ENCODE measurements around the gene PKNOX2. TPM values are rescaled to one million over a fixed set of nuclear protein-coding genes. Genes with fewer than 3 reads are reported as not detected.

Gene PKNOX2
- total and polyA plus RNA-seq, 4 experiments from 2014 or later = not detected

- no peak overlapping the region for H3K4me3 Mint-ChIP-seq
- POLR2A ChIA-PET (ENCODE audit: partially characterized antibody) = no interaction called here
- intact Hi-C loops (cut with micrococcal nuclease) = no loop called here
- H3K4me1 Mint-ChIP-seq = peaks cover 0 to 3% (median 0%) of the 10 kb centered on the region in 4 donors
- Histone ChIP-seq H3K4me3 (ENCODE audit: low read length in 2 of 2) (no peak overlapping the region), H3K27ac (ENCODE audit: low read depth, low read length) (no peak overlapping the region), H3K4me1 (ENCODE audit: insufficient read depth, low read length) (no peaks in the 10 kb centered on the region), H3K36me3 (ENCODE audit: insufficient read depth, low read length) (no peaks in the 10 kb centered on the region), H3K27me3 (ENCODE audit: insufficient read depth, low read length) (peaks cover 3% of the 10 kb centered on the region), H3K9me3 (ENCODE audit: control insufficient read depth in 1 of 2, low read length in 2 of 2) (no peaks in the 10 kb centered on the region)
- no peaks in the 10 kb centered on the region for H3K36me3 Mint-ChIP-seq
- DNase-seq = no peak
- H3K9me3 Mint-ChIP-seq = peaks cover 0 to 2% (median 0%) of the 10 kb centered on the region in 8 donors
- H3K27ac Mint-ChIP-seq = no peak overlapping the region
- CTCF ChIA-PET (ENCODE audit: partially characterized antibody) = no interaction called here
- H3K27me3 Mint-ChIP-seq = peaks cover 13 to 16% of the 10 kb centered on the region in 2 donors
Measured at GRCh38 chr11:125446279-125446678, 281.7 kb downstream of the PKNOX2 start.

GRCh38 chr11:125447721-125448120 lies 283.2 kb downstream of the PKNOX2 start:
- H3K27ac ChIP-seq (ENCODE audit: low read depth, low read length) = no peak overlapping the region
- Mint-ChIP-seq H3K4me1 (peaks cover 0 to 7% (median 2%) of the 10 kb centered on the region in 4 donors), H3K9me3 (no peaks in the 10 kb centered on the region), H3K36me3 (no peaks in the 10 kb centered on the region), H3K27ac (no peak overlapping the region), H3K4me3 (no peak overlapping the region), H3K27me3 (peaks cover 6 to 10% of the 10 kb centered on the region in 2 donors)
- intact Hi-C loops (cut with micrococcal nuclease) = no loop called here
- ChIA-PET POLR2A (ENCODE audit: partially characterized antibody) (no interaction called here), CTCF (ENCODE audit: partially characterized antibody) (no interaction called here)
- no peaks in the 10 kb centered on the region for H3K9me3 ChIP-seq (ENCODE audit: control insufficient read depth in 1 of 2, low read length in 2 of 2)
- no peaks in the 10 kb centered on the region for H3K4me1 ChIP-seq (ENCODE audit: insufficient read depth, low read length)
- no peak overlapping the region for H3K4me3 ChIP-seq (ENCODE audit: low read length in 2 of 2)
- no peaks in the 10 kb centered on the region for H3K27me3 ChIP-seq (ENCODE audit: insufficient read depth, low read length)
- H3K36me3 ChIP-seq (ENCODE audit: insufficient read depth, low read length) = no peaks in the 10 kb centered on the region
- no peak for DNase-seq

GRCh38 chr11:125448136-125448535 lies 283.6 kb downstream of the PKNOX2 start:
- H3K9me3 Mint-ChIP-seq = no peaks in the 10 kb centered on the region
- H3K36me3 Mint-ChIP-seq = no peaks in the 10 kb centered on the region
- no peaks in the 10 kb centered on the region for H3K27me3 ChIP-seq (ENCODE audit: insufficient read depth, low read length)
- POLR2A ChIA-PET (ENCODE audit: partially characterized antibody) = no interaction called here
- no peaks in the 10 kb centered on the region for H3K9me3 ChIP-seq (ENCODE audit: control insufficient read depth in 1 of 2, low read length in 2 of 2)
- CTCF ChIA-PET (ENCODE audit: partially characterized antibody) = no interaction called here
- H3K4me1 Mint-ChIP-seq = peaks cover 0 to 7% (median 2%) of the 10 kb centered on the region in 4 donors
- H3K36me3 ChIP-seq (ENCODE audit: insufficient read depth, low read length) = no peaks in the 10 kb centered on the region
- DNase-seq = no peak
- H3K27ac Mint-ChIP-seq = peak overlapping the region in 1 of 7 donors; percentile 3
- H3K4me3 Mint-ChIP-seq = no peak overlapping the region
- no peak overlapping the region for H3K4me3 ChIP-seq (ENCODE audit: low read length in 2 of 2)
- intact Hi-C loops (cut with micrococcal nuclease) = no loop called here
- H3K27ac ChIP-seq (ENCODE audit: low read depth, low read length) = no peak overlapping the region
- H3K27me3 Mint-ChIP-seq = peaks cover 6 to 10% of the 10 kb centered on the region in 2 donors
- no peaks in the 10 kb centered on the region for H3K4me1 ChIP-seq (ENCODE audit: insufficient read depth, low read length)

DNA sequence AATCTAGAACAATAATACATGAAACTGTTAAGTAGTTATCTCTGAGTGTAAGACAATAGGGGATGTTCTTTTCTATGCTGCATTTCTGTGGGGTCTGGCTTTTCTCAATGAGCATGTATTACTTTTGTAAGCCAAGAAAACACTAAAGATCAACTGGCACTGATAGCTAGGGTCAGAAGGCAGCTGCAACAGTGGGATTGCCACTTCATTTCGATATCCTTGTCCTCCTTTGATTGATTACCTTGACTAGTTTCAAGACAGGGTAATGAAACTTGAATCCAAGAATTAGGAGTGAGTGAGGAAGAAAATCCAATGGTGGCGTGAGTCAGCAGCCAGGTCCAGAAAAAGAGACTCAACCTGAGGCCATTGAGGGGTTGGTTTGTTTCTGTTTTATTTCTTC lies 285.0 kb downstream of the PKNOX2 start:
- Mint-ChIP-seq H3K4me3 (no peak overlapping the region), H3K4me1 (peaks cover 0 to 7% (median 2%) of the 10 kb centered on the region in 4 donors), H3K27me3 (peaks cover 4% of the 10 kb centered on the region in 2 donors), H3K27ac (no peak overlapping the region), H3K9me3 (no peaks in the 10 kb centered on the region), H3K36me3 (no peaks in the 10 kb centered on the region)
- Histone ChIP-seq H3K27ac (ENCODE audit: low read depth, low read length) (no peak overlapping the region), H3K9me3 (ENCODE audit: control insufficient read depth in 1 of 2, low read length in 2 of 2) (no peaks in the 10 kb centered on the region), H3K27me3 (ENCODE audit: insufficient read depth, low read length) (no peaks in the 10 kb centered on the region), H3K36me3 (ENCODE audit: insufficient read depth, low read length) (no peaks in the 10 kb centered on the region), H3K4me1 (ENCODE audit: insufficient read depth, low read length) (no peaks in the 10 kb centered on the region), H3K4me3 (ENCODE audit: low read length in 2 of 2) (no peak overlapping the region)
- ChIA-PET CTCF (ENCODE audit: partially characterized antibody) (interaction anchor here (0.7 kb wide), 1 partner anchor 11 kb away, joined by 4 read pairs; no protein-coding TSS in a partner anchor), POLR2A (ENCODE audit: partially characterized antibody) (no interaction called here)
- intact Hi-C loops (cut with micrococcal nuclease) = no loop called here
- no peak for DNase-seq

- Histone ChIP-seq H3K36me3 (ENCODE audit: insufficient read depth, low read length) (no peaks in the 10 kb centered on the region), H3K27me3 (ENCODE audit: insufficient read depth, low read length) (no peaks in the 10 kb centered on the region), H3K27ac (ENCODE audit: low read depth, low read length) (no peak overlapping the region), H3K4me1 (ENCODE audit: insufficient read depth, low read length) (no peaks in the 10 kb centered on the region), H3K9me3 (ENCODE audit: control insufficient read depth in 1 of 2, low read length in 2 of 2) (no peaks in the 10 kb centered on the region), H3K4me3 (ENCODE audit: low read length in 2 of 2) (no peak overlapping the region)
- Mint-ChIP-seq H3K36me3 (no peaks in the 10 kb centered on the region), H3K9me3 (no peaks in the 10 kb centered on the region), H3K4me1 (peaks cover 0 to 7% (median 2%) of the 10 kb centered on the region in 4 donors), H3K4me3 (peak overlapping the region in 1 of 8 donors; percentile 10), H3K27me3 (peaks cover 0 to 4% of the 10 kb centered on the region in 2 donors), H3K27ac (peak overlapping the region in 2 of 7 donors; percentile 2 to 61)
- intact Hi-C loops (cut with micrococcal nuclease) = loop anchor here (5.0 kb wide), 1 partner anchor 489 kb away; no protein-coding TSS in a partner anchor
- ChIA-PET CTCF (ENCODE audit: partially characterized antibody) (interaction anchor here (1.1 to 3.3 kb wide), 9 partner anchors 8 to 62 kb away, joined by 3 to 16 read pairs (median 6); no protein-coding TSS in a partner anchor), POLR2A (ENCODE audit: partially characterized antibody) (no interaction called here)
- no peak for DNase-seq
Measured at GRCh38 chr11:125451400-125452124, 287.0 kb downstream of the PKNOX2 start.

DNA sequence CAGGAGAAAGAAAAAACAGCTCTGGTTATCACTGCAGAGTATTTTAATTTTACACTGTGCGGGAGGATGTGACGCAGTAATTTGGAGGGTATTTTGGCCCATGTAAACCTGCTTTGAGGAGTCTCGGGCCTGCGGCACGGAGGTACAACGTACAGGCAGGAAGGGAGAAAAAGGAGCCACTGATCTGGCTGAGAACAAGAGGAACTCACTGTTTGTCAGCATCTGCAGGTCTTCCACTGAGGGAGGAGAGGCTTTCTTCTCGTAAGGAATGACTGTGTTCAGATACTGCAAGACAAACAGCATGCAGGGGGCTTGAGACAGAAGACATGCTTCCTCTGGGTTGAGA lies 287.5 kb downstream of the PKNOX2 start:
- H3K4me1 Mint-ChIP-seq = peaks cover 0 to 7% (median 2%) of the 10 kb centered on the region in 4 donors
- Histone ChIP-seq H3K4me1 (ENCODE audit: insufficient read depth, low read length) (no peaks in the 10 kb centered on the region), H3K9me3 (ENCODE audit: control insufficient read depth in 1 of 2, low read length in 2 of 2) (no peaks in the 10 kb centered on the region), H3K27me3 (ENCODE audit: insufficient read depth, low read length) (no peaks in the 10 kb centered on the region), H3K27ac (ENCODE audit: low read depth, low read length) (no peak overlapping the region), H3K4me3 (ENCODE audit: low read length in 2 of 2) (no peak overlapping the region), H3K36me3 (ENCODE audit: insufficient read depth, low read length) (no peaks in the 10 kb centered on the region)
- no peaks in the 10 kb centered on the region for H3K9me3 Mint-ChIP-seq
- H3K4me3 Mint-ChIP-seq = no peak overlapping the region
- ChIA-PET POLR2A (ENCODE audit: partially characterized antibody) (no interaction called here), CTCF (ENCODE audit: partially characterized antibody) (interaction anchor here (1.2 to 3.3 kb wide), 9 partner anchors 8 to 62 kb away, joined by 3 to 16 read pairs (median 6); no protein-coding TSS in a partner anchor)
- peaks cover 0 to under 1% of the 10 kb centered on the region in 2 donors for H3K27me3 Mint-ChIP-seq
- H3K27ac Mint-ChIP-seq = no peak overlapping the region
- no peak for DNase-seq
- no peaks in the 10 kb centered on the region for H3K36me3 Mint-ChIP-seq
- intact Hi-C loops (cut with micrococcal nuclease) = loop anchor here (5.0 kb wide), 1 partner anchor 490 kb away; no protein-coding TSS in a partner anchor

DNA sequence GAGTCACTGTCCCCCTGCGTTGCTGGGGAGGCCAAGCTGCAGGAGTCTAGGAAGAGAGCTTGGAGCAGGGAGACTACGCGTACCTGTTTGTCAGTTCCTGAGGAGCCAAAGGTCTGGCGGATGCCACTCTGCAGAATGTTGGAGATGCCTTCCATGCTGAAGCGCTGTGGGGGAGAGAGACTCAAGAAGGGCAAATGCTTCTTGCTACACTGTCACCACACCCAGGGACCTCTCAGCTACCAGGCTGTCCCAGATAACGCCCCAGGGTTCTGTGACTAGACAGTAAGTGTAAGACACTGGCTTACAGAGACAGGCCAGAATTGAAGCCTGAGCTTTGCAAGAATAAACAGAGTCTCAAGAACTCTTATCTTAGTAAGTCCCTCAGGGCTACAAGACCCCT lies 289.5 kb downstream of the PKNOX2 start:
- CTCF ChIA-PET (ENCODE audit: partially characterized antibody) = interaction anchor here (0.6 to 3.0 kb wide), 5 partner anchors 11 to 1778 kb away, joined by 3 to 16 read pairs (median 3); no protein-coding TSS in a partner anchor
- H3K36me3 Mint-ChIP-seq = no peaks in the 10 kb centered on the region
- no peak overlapping the region for H3K27ac ChIP-seq (ENCODE audit: low read depth, low read length)
- no peaks in the 10 kb centered on the region for H3K9me3 ChIP-seq (ENCODE audit: control insufficient read depth in 1 of 2, low read length in 2 of 2)
- H3K9me3 Mint-ChIP-seq = no peaks in the 10 kb centered on the region
- H3K36me3 ChIP-seq (ENCODE audit: insufficient read depth, low read length) = no peaks in the 10 kb centered on the region
- DNase-seq = no peak
- no peak overlapping the region for H3K4me3 Mint-ChIP-seq
- H3K27me3 ChIP-seq (ENCODE audit: insufficient read depth, low read length) = no peaks in the 10 kb centered on the region
- H3K4me1 Mint-ChIP-seq = peaks cover 0 to 7% (median 2%) of the 10 kb centered on the region in 4 donors
- H3K4me1 ChIP-seq (ENCODE audit: insufficient read depth, low read length) = no peaks in the 10 kb centered on the region
- intact Hi-C loops (cut with micrococcal nuclease) = loop anchor here (5.0 kb wide), 1 partner anchor 492 kb away; no protein-coding TSS in a partner anchor
- H3K27me3 Mint-ChIP-seq = no peaks in the 10 kb centered on the region
- no peak overlapping the region for H3K27ac Mint-ChIP-seq
- no peak overlapping the region for H3K4me3 ChIP-seq (ENCODE audit: low read length in 2 of 2)
- POLR2A ChIA-PET (ENCODE audit: partially characterized antibody) = no interaction called here

Data from CD4-positive, alpha-beta memory T cell (primary cell).